ENCODE data around the gene MYOD1.

MYOD1 gene

GRCh38 chr11:17739945-17740338, 20.6 kb downstream of the MYOD1 start:
- no peak for TF ChIP-seq CTCF (IDR thresholded peaks at IDR 0.05; ENCODE audit: borderline replicate concordance, insufficient read depth, low read depth, low read length)

GRCh38 chr11:17740649-17741235, 21.4 kb downstream of the MYOD1 start:
- H3K4me3 ChIP-seq (ENCODE audit: low read depth, low read length) = no peak overlapping the region
- no peak for TF ChIP-seq CTCF (IDR thresholded peaks at IDR 0.05; ENCODE audit: borderline replicate concordance, insufficient read depth, low read depth, low read length)

More at GRCh38 chr11:17739945-17740338, 20.6 kb downstream of the MYOD1 start:
- no peak overlapping the region for H3K4me3 ChIP-seq (ENCODE audit: low read depth, low read length)

- TF ChIP-seq CTCF (IDR thresholded peaks at IDR 0.05; ENCODE audit: borderline replicate concordance, insufficient read depth, low read depth, low read length) = no peak
- no peak overlapping the region for H3K4me3 ChIP-seq (ENCODE audit: low read depth, low read length)
These were observed 22.1 kb downstream of the MYOD1 start for GRCh38 chr11:17741487-17741886.

GRCh38 chr11:17742019-17742418, 22.6 kb downstream of the MYOD1 start:
- no peak for TF ChIP-seq CTCF (IDR thresholded peaks at IDR 0.05; ENCODE audit: borderline replicate concordance, insufficient read depth, low read depth, low read length)
- no peak overlapping the region for H3K4me3 ChIP-seq (ENCODE audit: low read depth, low read length)

- H3K4me3 ChIP-seq (ENCODE audit: low read depth, low read length) = no peak overlapping the region
- no peak for TF ChIP-seq CTCF (IDR thresholded peaks at IDR 0.05; ENCODE audit: borderline replicate concordance, insufficient read depth, low read depth, low read length)
These were observed 23.8 kb downstream of the MYOD1 start for GRCh38 chr11:17743026-17743807.

- no peak for TF ChIP-seq CTCF (IDR thresholded peaks at IDR 0.05; ENCODE audit: borderline replicate concordance, insufficient read depth, low read depth, low read length)
- H3K4me3 ChIP-seq (ENCODE audit: low read depth, low read length) = no peak overlapping the region
These were observed 24.4 kb downstream of the MYOD1 start for GRCh38 chr11:17743808-17744119.
